ENCODE data around the gene PTPRN. TPM values are rescaled to one million over a fixed set of nuclear protein-coding genes. Genes with fewer than 3 reads are reported as not detected.

PTPRN gene
- total RNA-seq, 2 experiments from 2014 or later, result not detected

GRCh38 chr2:219335373-219335786, 26.2 kb upstream of the PTPRN start:
- Mint-ChIP-seq H3K9me3 (peaks cover 8% of the 10 kb centered on the region), H3K36me3 (ENCODE audit: low read depth) (no peaks in the 10 kb centered on the region), H3K27ac (no peak overlapping the region), H3K27me3 (peaks cover 82% of the 10 kb centered on the region), H3K4me1 (ENCODE audit: low read depth) (no peaks in the 10 kb centered on the region), H3K4me3 (no peak overlapping the region)
- no peak overlapping the region for H3K27ac ChIP-seq (ENCODE audit: low read depth in 1 of 2, low read length in 2 of 2)
- no peak for TF ChIP-seq CTCF (IDR thresholded peaks at IDR 0.05)
- intact Hi-C loops (cut with DNase I, micrococcal nuclease), result no loop called here
- no peak overlapping the region for H3K4me3 ChIP-seq (ENCODE audit: low read length)
- H3K36me3 ChIP-seq (ENCODE audit: insufficient read depth, low read length), result no peaks in the 10 kb centered on the region
- no peaks in the 10 kb centered on the region for H3K4me1 ChIP-seq (ENCODE audit: insufficient read depth, low read length)
- H3K9me3 ChIP-seq (ENCODE audit: control insufficient read depth in 1 of 2, insufficient read depth in 1 of 2, low read length in 2 of 2), result peaks cover 10 to 21% of the 10 kb centered on the region in 2 experiments
- peaks cover 42 to 43% of the 10 kb centered on the region in 2 experiments for H3K27me3 ChIP-seq (ENCODE audit: control insufficient read depth in 1 of 2, insufficient read depth in 2 of 2, low read length in 2 of 2)
- CTCF ChIA-PET, result no interaction called here
- ATAC-seq (ENCODE audit: poor library complexity) (no peak), DNase-seq (no peak)
- POLR2A ChIA-PET, result no interaction called here

GRCh38 chr2:219334076-219334475, 24.9 kb upstream of the PTPRN start:
- H3K9me3 Mint-ChIP-seq, result peaks cover 6% of the 10 kb centered on the region
- Histone ChIP-seq H3K27ac (ENCODE audit: low read depth in 1 of 2, low read length in 2 of 2) (no peak overlapping the region), H3K9me3 (ENCODE audit: control insufficient read depth in 1 of 2, insufficient read depth in 1 of 2, low read length in 2 of 2) (peaks cover 10 to 21% of the 10 kb centered on the region in 2 experiments), H3K36me3 (ENCODE audit: insufficient read depth, low read length) (no peaks in the 10 kb centered on the region), H3K27me3 (ENCODE audit: control insufficient read depth in 1 of 2, insufficient read depth in 2 of 2, low read length in 2 of 2) (peaks cover 45 to 50% of the 10 kb centered on the region in 2 experiments), H3K4me3 (ENCODE audit: low read length) (no peak overlapping the region), H3K4me1 (ENCODE audit: insufficient read depth, low read length) (no peaks in the 10 kb centered on the region)
- intact Hi-C loops (cut with DNase I, micrococcal nuclease), result no loop called here
- no peak for ATAC-seq (ENCODE audit: poor library complexity)
- no peak overlapping the region for H3K4me3 Mint-ChIP-seq
- peaks cover 87% of the 10 kb centered on the region for H3K27me3 Mint-ChIP-seq
- ChIA-PET POLR2A (no interaction called here), CTCF (no interaction called here)
- no peaks in the 10 kb centered on the region for H3K4me1 Mint-ChIP-seq (ENCODE audit: low read depth)
- no peak overlapping the region for H3K27ac Mint-ChIP-seq
- DNase-seq, result no peak
- TF ChIP-seq CTCF (IDR thresholded peaks at IDR 0.05), result no peak
- H3K36me3 Mint-ChIP-seq (ENCODE audit: low read depth), result no peaks in the 10 kb centered on the region

GRCh38 chr2:219332542-219332941, 23.3 kb upstream of the PTPRN start, which contains the start of gene RESP18:
TSS of gene RESP18 (minus strand) at chr2:219332744.
- no peak within 1 kb of the TSS for H3K4me3 Mint-ChIP-seq
- no peaks in the 10 kb centered on the region for H3K4me1 Mint-ChIP-seq (ENCODE audit: low read depth)
- POLR2A ChIA-PET, result no interaction called here
- H3K27ac ChIP-seq (ENCODE audit: low read depth in 1 of 2, low read length in 2 of 2), result no peak within 1 kb of the TSS
- H3K9me3 ChIP-seq (ENCODE audit: control insufficient read depth in 1 of 2, insufficient read depth in 1 of 2, low read length in 2 of 2), result peaks cover 10 to 21% of the 10 kb centered on the region in 2 experiments
- H3K36me3 Mint-ChIP-seq (ENCODE audit: low read depth), result no peaks in the 10 kb centered on the region
- H3K27me3 ChIP-seq (ENCODE audit: control insufficient read depth in 1 of 2, insufficient read depth in 2 of 2, low read length in 2 of 2), result peaks cover 50 to 54% of the 10 kb centered on the region in 2 experiments
- DNase-seq (no peak), ATAC-seq (ENCODE audit: poor library complexity) (no peak)
- TF ChIP-seq CTCF (IDR thresholded peaks at IDR 0.05), result no peak
- no peaks in the 10 kb centered on the region for H3K4me1 ChIP-seq (ENCODE audit: insufficient read depth, low read length)
- no peaks in the 10 kb centered on the region for H3K36me3 ChIP-seq (ENCODE audit: insufficient read depth, low read length)
- intact Hi-C loops (cut with DNase I, micrococcal nuclease), result no loop called here
- CTCF ChIA-PET, result no interaction called here
- H3K9me3 Mint-ChIP-seq, result peaks cover 6% of the 10 kb centered on the region
- peaks cover 89% of the 10 kb centered on the region for H3K27me3 Mint-ChIP-seq
- H3K4me3 ChIP-seq (ENCODE audit: low read length), result no peak within 1 kb of the TSS
- no peak within 1 kb of the TSS for H3K27ac Mint-ChIP-seq

All from CD4-positive, alpha-beta T cell (primary cell).